Activated T-cell treated with anti-CD3 and anti-CD28 coated beads, Interleukin-2, amount 50 U/mL, for 4 hours (primary cell): Measurements from ENCODE around the gene SCYGR4. TPM values are rescaled to one million over a fixed set of nuclear protein-coding genes. Genes with fewer than 3 reads are reported as not detected.
"Not testable (repeated sequence)": the region's sequence is repeated elsewhere in the genome, so short reads cannot be mapped to it uniquely, and the experiment has no call there.

ENCODE experiments used
- ATAC-seq, 2 donors: fragments of 200-7000 bp; cut with Tn5 transposase; one replicate each; pipeline ENCODE4 v1.10.0; 2021
- DNase-seq: peaks from one replicate; pipeline ENCODE4 v3.0.0-alpha.2; 2020
- H3K27me3 Mint-ChIP-seq: one replicate; pipeline ENCODE4 v1.8.0; 2021; ENCODE audit warnings: low read depth, mixed read lengths
- H3K36me3 Mint-ChIP-seq: one replicate; pipeline ENCODE4 v1.8.0; 2022; ENCODE audit warnings: mixed read lengths; ENCODE audit not compliant: insufficient read depth
- H3K4me1 Mint-ChIP-seq: one replicate; pipeline ENCODE4 v1.8.0; 2021; ENCODE audit warnings: low read depth, mixed read lengths
- H3K4me3 Mint-ChIP-seq: one replicate; pipeline ENCODE4 v1.8.0; 2021; ENCODE audit warnings: mild to moderate bottlenecking, moderate library complexity, mixed read lengths
- H3K9me3 Mint-ChIP-seq: one replicate; pipeline ENCODE4 v1.8.0; 2021; ENCODE audit warnings: mixed read lengths
- total RNA-seq, 3 donors: library from RNA; stranded (reverse); gene quantifications; one replicate each; pipeline ENCODE4 v1.2.1, GENCODE V29; 2021

The SCYGR4 gene, protein sequence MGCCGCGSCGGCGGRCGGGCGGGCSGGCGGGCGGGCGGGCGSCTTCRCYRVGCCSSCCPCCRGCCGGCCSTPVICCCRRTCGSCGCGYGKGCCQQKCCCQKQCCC
- total RNA-seq, result not detected

DNA sequence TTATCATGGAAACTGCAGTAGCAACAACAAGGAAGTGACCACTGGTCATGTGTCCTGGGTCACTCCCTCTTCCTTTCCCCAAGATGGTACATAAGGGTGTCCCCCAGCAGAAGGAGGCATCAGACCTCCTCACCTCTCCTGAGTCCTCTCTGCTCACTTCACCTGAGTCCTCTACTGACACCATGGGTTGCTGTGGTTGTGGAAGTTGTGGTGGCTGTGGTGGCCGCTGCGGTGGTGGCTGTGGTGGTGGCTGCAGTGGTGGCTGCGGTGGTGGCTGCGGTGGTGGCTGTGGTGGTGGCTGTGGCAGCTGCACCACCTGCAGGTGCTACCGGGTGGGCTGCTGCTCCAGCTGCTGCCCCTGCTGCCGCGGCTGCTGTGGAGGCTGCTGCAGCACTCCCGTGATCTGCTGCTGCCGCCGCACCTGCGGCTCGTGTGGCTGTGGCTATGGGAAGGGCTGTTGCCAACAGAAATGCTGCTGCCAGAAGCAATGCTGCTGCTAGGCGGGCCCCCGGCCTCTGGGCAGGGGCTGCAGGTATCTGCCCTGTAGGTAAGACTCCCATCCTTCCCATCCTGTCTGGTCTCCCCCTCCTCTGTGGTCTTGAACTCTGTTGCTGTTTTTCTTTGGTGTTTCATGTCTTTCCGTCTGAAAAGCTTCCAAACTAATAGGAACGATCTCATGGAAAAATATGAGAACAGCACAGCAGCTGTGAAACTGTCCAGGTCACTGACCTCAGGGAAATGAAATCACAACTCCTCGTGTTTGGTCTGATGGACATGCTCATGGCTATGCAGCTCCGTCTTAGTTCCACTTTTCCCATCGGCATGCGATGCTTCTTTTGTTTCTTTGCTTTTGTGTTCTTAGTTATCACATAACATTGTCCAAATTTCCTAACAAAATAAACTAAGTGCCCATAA, at the start of gene SCYGR4:
SCYGR4 (plus strand) TSS at position 183 of the 915 bp plus-strand sequence; CDS start at position 183, 0 bp downstream.
- H3K36me3 Mint-ChIP-seq, result no peaks in the 10 kb centered on the region
- H3K4me1 Mint-ChIP-seq, result no peaks in the 10 kb centered on the region
- no peak for DNase-seq
- H3K4me3 Mint-ChIP-seq, result no peak within 1 kb of the TSS
- peaks cover 10% of the 10 kb centered on the region for H3K27me3 Mint-ChIP-seq
- H3K9me3 Mint-ChIP-seq, result no peaks in the 10 kb centered on the region
- no peak for ATAC-seq

DNA sequence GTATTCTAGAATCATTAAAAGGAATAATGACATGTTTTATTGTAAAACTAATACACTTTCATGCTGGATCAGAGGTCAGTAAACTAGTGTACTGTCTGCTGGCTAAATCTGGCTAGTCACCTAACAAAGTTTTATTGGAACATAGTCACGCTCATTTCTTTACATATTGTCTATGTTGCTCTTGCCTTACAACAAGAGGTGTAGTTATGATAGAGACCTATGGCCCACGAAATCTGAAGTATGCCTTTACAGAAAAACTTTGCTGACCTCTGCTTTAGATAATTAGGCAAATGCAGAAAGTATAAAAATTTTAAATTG, 48.5 kb upstream of the SCYGR4 start:
- no peak overlapping the region for H3K4me3 Mint-ChIP-seq
- DNase-seq (no peak), ATAC-seq (no peak)
- H3K4me1 Mint-ChIP-seq, result peaks cover 1% of the 10 kb centered on the region
- peaks cover 2% of the 10 kb centered on the region for H3K36me3 Mint-ChIP-seq
- peaks cover 1% of the 10 kb centered on the region for H3K27me3 Mint-ChIP-seq
- H3K9me3 Mint-ChIP-seq, result no peaks in the 10 kb centered on the region

- Mint-ChIP-seq H3K27me3 (peaks cover 1% of the 10 kb centered on the region), H3K4me1 (no peaks in the 10 kb centered on the region), H3K36me3 (no peaks in the 10 kb centered on the region), H3K4me3 (no peak overlapping the region), H3K9me3 (no peaks in the 10 kb centered on the region)
- no peak for ATAC-seq
- no peak for DNase-seq
These were observed 46.7 kb upstream of the SCYGR4 start for GRCh38 chr2:227570615-227571014.

DNA sequence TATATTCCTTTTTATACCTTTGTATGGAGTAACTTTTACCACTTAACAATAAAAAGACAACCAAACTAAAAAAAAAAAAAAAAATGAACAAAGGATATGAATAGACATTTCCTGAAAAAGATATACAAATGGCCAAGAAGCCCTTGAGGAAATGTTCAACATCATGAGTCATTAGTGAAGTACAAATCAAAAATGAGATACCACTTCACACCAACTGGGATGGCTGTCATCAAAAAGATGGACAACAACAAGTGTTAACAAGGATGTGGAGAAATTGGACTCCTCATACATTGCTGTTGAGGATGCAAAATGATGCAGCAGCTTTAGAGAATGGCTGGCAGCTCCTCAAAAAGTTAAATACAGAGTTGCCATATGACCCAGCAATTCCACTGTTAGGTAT, 41.2 kb upstream of the SCYGR4 start:
- H3K27me3 Mint-ChIP-seq, result peaks cover 22% of the 10 kb centered on the region
- H3K4me3 Mint-ChIP-seq, result no peak overlapping the region

GRCh38 chr2:227576812-227577211, 40.5 kb upstream of the SCYGR4 start:
- Mint-ChIP-seq H3K4me3 (no peak overlapping the region), H3K27me3 (peaks cover 26% of the 10 kb centered on the region), H3K4me1 (no peaks in the 10 kb centered on the region), H3K9me3 (no peaks in the 10 kb centered on the region), H3K36me3 (no peaks in the 10 kb centered on the region)
- DNase-seq, result no peak
- ATAC-seq, result no peak

More for the DNA sequence above, 41.2 kb upstream of the SCYGR4 start:
- DNase-seq (no peak), ATAC-seq (no peak)
- Mint-ChIP-seq H3K4me1 (no peaks in the 10 kb centered on the region), H3K36me3 (no peaks in the 10 kb centered on the region), H3K9me3 (no peaks in the 10 kb centered on the region)

- no peak for ATAC-seq
- Mint-ChIP-seq H3K36me3 (no peaks in the 10 kb centered on the region), H3K4me3 (no peak overlapping the region), H3K9me3 (peaks cover 7% of the 10 kb centered on the region), H3K4me1 (no peaks in the 10 kb centered on the region), H3K27me3 (peaks cover 28% of the 10 kb centered on the region)
- DNase-seq, result no peak
These were observed 39.7 kb upstream of the SCYGR4 start for GRCh38 chr2:227577555-227577954.

GRCh38 chr2:227578642-227579041, 38.7 kb upstream of the SCYGR4 start:
- ATAC-seq (no peak), DNase-seq (no peak)
- Mint-ChIP-seq H3K9me3 (peaks cover 13% of the 10 kb centered on the region), H3K36me3 (no peaks in the 10 kb centered on the region), H3K4me3 (no peak overlapping the region), H3K27me3 (peaks cover 27% of the 10 kb centered on the region), H3K4me1 (no peaks in the 10 kb centered on the region)

DNA sequence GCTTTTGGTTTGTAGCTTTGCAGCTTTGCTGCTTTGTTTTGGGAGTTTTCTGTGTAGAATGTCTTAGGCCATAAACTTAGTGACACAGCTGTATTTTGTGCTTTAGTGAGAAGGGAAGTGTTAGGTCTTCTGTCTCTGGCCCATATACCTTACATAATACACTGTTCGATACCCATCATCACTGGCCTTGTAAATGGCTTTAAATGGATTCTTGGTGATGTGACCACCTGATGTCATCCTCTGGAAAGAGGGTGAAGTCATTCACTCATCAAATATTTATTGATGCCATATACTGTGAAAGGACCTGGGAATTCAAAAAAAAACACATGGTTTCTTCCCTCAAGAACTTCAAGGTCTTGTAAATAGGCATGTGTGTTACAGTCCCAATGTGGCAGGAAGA, 37.5 kb upstream of the SCYGR4 start:
- no peak overlapping the region for H3K4me3 Mint-ChIP-seq
- no peak for ATAC-seq
- H3K27me3 Mint-ChIP-seq, result peaks cover 29% of the 10 kb centered on the region
- peaks cover 15% of the 10 kb centered on the region for H3K9me3 Mint-ChIP-seq
- no peaks in the 10 kb centered on the region for H3K36me3 Mint-ChIP-seq
- no peaks in the 10 kb centered on the region for H3K4me1 Mint-ChIP-seq
- DNase-seq, result no peak

DNA sequence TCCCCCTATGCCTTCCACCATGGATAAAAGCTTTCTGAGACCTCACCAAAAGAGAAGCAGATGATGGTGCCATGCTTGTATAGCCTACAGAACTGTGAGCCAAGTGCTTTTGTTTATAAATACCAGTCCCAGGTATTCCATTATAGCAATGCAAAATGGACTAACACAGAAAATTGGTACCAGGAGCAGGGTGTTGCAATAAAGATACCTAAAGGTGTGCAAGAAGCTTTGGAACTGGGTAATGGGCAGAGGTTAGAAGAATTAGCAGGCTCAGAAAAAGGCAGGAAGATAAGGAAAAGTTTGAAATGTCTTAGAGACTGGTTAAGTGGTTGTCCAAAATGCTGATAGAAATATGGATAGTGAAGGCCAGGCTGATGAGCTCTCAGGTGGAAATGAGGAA, 34.9 kb upstream of the SCYGR4 start:
- DNase-seq (no peak), ATAC-seq (no peak)
- no peak overlapping the region for H3K4me3 Mint-ChIP-seq
- no peaks in the 10 kb centered on the region for H3K4me1 Mint-ChIP-seq
- H3K36me3 Mint-ChIP-seq, result no peaks in the 10 kb centered on the region
- H3K9me3 Mint-ChIP-seq, result peaks cover 15% of the 10 kb centered on the region
- H3K27me3 Mint-ChIP-seq, result peaks cover 23% of the 10 kb centered on the region

- ATAC-seq, result no peak
- H3K4me3 Mint-ChIP-seq, result no peak overlapping the region
These were observed 24.5 kb upstream of the SCYGR4 start for GRCh38 chr2:227592694-227593387.

DNA sequence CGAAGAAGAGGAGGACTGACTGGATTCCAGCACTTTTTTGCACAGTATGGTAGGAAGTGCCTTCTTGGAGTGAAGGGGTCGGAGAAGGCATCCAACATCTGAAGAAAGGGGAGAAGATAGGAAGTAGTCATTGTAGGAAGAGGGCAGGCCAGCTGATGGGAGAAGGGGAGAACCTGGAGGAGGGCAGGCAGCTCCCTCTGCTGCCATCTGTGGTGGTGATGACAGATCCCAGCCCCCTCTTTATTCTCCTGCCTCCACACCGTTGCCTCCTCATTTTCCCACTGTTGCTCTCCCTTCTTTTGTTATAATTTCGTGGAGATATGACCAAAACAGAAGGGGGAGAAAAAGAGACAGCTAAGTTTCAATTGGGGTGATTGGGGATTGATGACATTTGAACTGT, 21.5 kb upstream of the SCYGR4 start:
- ATAC-seq (no peak), DNase-seq (no peak)
- no peaks in the 10 kb centered on the region for H3K9me3 Mint-ChIP-seq
- no peak overlapping the region for H3K4me3 Mint-ChIP-seq
- H3K27me3 Mint-ChIP-seq, result peaks cover 44% of the 10 kb centered on the region
- peaks cover 2% of the 10 kb centered on the region for H3K4me1 Mint-ChIP-seq
- H3K36me3 Mint-ChIP-seq, result no peaks in the 10 kb centered on the region

More at GRCh38 chr2:227592694-227593387, 24.5 kb upstream of the SCYGR4 start:
- H3K27me3 Mint-ChIP-seq, result peaks cover 49% of the 10 kb centered on the region
- no peak for DNase-seq
- peaks cover 3% of the 10 kb centered on the region for H3K9me3 Mint-ChIP-seq
- H3K36me3 Mint-ChIP-seq, result no peaks in the 10 kb centered on the region
- H3K4me1 Mint-ChIP-seq, result peaks cover 2% of the 10 kb centered on the region

GRCh38 chr2:227597036-227597435, 20.3 kb upstream of the SCYGR4 start:
- ATAC-seq, result no peak

DNA sequence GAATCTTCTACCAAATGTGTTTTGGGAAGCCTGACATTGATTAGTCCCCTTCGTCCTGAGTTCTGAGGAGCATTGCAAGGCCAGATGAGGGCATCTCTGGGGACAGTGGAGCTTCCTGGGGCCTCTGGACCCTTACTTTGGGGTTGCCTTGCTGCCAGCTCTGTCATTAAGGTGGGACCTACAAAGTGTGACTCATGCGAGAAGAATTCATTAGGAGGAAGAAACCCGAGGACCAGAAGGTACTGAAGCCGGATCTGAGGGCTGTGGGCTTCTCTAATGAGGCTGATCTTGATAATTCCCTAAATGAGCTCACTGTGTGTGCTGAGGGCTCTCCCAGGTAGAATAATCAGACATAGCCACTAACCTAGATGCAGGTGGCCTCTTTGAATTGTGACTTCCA, 19.3 kb upstream of the SCYGR4 start:
- H3K9me3 Mint-ChIP-seq, result no peaks in the 10 kb centered on the region
- H3K36me3 Mint-ChIP-seq, result no peaks in the 10 kb centered on the region

More at GRCh38 chr2:227597036-227597435, 20.3 kb upstream of the SCYGR4 start:
- DNase-seq, result no peak
- Mint-ChIP-seq H3K4me1 (peaks cover 2% of the 10 kb centered on the region), H3K9me3 (no peaks in the 10 kb centered on the region), H3K4me3 (no peak overlapping the region), H3K36me3 (no peaks in the 10 kb centered on the region), H3K27me3 (peaks cover 46% of the 10 kb centered on the region)

DNA sequence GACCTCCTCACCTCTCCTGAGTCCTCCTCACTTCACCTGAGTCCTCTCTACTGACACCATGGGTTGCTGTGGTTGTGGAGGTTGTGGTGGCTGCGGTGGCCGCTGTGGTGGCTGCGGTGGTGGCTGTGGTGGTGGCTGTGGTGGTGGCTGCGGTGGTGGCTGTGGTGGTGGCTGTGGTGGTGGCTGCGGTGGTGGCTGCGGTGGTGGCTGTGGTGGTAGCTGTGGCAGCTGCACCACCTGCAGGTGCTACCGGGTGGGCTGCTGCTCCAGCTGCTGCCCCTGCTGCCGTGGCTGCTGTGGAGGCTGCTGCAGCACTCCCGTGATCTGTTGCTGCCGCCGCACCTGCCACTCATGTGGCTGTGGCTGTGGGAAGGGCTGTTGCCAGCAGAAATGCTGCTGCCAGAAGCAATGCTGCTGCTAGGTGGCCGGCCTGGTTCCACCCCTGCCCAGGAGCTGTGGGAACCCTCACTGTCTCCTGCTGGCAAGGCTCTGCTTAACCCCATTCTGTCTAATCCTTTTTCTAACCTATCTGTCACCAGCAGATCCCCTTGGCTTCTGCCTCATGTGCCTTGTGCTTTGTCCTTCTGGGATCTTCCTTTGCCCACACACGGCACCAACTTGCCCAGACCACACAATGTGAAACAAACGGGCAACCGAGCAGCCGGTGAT, 18.3 kb upstream of the SCYGR4 start, which contains the start of gene SCYGR2:
SCYGR2 (plus strand) TSS at position 59 of the 669 bp plus-strand sequence; CDS start at position 59, 0 bp downstream.
- not testable (repeated sequence) for ATAC-seq, H3K4me1 Mint-ChIP-seq, DNase-seq, H3K9me3 Mint-ChIP-seq, H3K4me3 Mint-ChIP-seq, H3K36me3 Mint-ChIP-seq
- H3K27me3 Mint-ChIP-seq, result peaks cover 39% of the 10 kb centered on the region

More for the DNA sequence above, 19.3 kb upstream of the SCYGR4 start:
- ATAC-seq, result no peak
- peaks cover 42% of the 10 kb centered on the region for H3K27me3 Mint-ChIP-seq
- H3K4me1 Mint-ChIP-seq, result peaks cover under 1% of the 10 kb centered on the region
- no peak overlapping the region for H3K4me3 Mint-ChIP-seq
- no peak for DNase-seq
